ENCODE results near the gene DPYSL5.

Gene DPYSL5

DNA sequence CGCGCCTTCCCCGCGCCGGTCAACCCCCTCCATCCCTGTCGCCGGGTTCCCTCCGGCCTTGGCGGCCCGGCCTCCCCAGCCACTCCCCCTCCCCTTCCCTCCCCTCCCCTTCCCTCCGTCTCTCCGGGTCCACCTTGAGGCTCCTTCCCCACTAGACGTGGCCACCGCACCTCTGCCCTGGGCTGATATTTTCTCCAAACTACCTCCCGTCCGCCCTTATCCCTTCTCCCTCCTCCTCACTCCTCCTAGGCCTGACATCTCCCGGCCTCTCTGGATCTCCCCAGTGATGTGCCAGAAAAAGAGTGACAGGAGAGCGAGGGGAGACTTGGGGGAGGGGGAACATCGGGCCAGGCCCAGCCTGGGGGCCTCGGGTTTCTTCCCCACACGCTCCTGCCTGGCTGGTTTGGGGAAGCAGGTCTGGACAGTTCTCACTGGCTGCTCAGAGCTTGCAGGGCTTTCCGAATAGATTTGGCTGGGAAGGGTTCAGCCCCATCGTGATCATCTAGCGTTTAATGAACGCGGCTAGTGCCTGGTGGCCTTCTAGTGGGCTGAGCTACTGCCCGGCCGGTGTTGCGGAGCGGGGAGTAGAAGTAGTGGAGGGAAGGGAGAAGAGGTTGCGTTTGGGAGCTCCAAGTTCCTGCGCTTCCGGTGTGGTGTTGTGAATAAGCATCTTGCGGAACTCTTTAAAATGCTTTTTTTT lies 123.1 kb downstream of the DPYSL5 start:
- no peak for DNase-seq

DNA sequence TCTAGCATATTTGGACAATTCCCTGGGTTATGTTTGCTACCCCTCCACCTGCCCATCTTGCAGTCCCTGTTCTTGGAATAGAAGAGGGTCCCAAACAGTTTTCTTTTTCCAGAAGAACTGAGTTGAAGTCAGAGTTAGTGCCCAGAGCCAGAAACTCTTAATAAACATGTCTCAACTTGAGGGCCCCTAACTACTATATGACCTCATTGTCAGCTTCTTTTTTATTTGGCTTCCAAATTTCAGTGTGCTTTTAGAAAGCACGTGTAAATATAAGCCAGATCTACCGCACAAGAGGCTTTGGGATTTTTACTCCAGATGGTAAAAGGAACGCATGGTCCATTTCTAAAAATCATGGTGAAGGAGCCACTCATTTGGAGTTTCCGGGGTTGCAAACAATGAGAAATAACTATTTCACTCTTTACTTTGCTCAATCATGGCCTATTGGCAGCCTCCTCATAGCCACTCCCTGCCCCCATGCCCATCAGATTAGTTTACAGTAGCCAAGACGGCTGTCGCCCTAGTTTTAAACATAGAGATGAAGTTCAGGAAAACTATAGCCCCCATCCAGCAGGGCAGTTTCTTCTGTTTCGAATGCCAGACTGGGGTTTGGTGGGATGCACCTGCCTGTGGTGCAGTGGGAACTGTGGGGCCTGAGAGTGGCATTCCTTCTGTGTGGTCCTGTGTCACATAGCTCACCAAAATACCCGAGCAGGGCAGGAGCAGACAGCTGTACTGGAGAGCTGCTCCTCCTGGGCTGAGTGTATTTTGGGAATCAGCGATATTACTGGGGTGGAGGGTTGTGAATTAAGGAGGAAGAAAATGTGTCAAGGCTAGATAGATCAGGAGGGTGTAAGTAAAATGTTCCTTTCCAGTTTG lies 124.2 kb downstream of the DPYSL5 start:
- DNase-seq = no peak

DNA sequence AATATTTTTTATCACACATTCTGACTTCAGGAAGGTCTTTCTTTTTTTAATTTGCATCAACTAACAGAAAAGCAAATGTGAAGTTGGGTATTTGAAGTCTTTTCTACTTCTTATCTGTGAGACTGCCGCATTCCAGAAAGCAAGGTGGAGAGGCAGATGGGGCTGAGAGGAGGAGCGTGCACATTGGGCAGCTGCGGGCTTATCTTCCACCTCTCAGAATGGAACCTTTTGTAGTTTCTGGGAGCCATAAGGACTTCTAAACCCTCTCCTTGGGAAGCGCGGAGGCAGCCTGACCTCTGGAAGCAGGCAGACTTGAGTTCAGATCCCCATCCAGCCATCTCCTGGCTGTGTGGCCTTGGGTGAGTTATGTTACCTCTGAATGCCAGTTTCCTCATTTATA lies 126.4 kb downstream of the DPYSL5 start:
- DNase-seq = no peak

DNA sequence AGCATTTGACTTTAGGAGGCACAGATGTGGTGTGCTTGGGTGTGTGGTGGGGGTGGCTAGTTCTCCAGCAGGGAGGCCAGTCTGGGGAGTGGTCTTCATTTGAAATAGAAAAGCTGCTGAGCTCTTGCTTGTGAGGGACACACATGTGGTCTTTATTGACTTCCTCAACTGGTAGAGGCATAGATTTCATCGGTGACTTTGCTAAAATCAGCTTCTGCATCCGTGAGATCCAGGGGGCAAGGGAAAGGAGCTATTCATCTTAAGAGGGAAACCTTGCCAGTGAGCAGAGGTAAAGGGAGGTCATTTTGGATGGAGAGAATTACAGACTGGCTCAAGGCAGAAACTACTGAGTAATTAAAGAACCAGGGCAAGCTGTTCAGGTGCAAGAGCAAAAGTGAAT lies 127.2 kb downstream of the DPYSL5 start:
- DNase-seq = no peak

DNA sequence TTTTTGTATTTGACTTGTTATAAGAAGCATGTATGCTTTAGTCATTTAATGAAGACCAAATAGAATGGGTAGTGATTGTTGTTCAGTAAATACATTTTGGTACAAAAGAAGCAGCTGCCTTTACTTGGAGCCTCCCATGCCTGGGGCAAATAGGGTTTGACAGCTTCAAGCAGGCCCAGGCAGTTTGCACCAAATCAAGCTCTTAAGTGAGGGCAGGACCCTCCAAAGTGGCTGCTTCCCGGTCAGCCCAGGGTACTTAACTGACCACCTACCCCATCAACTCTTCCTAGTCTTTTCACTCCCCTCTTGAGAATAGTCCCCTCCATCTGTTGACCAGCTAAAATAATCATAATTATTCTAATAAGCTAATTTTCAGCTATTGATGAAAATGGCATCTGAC lies 127.7 kb downstream of the DPYSL5 start:
- DNase-seq = no peak

DNA sequence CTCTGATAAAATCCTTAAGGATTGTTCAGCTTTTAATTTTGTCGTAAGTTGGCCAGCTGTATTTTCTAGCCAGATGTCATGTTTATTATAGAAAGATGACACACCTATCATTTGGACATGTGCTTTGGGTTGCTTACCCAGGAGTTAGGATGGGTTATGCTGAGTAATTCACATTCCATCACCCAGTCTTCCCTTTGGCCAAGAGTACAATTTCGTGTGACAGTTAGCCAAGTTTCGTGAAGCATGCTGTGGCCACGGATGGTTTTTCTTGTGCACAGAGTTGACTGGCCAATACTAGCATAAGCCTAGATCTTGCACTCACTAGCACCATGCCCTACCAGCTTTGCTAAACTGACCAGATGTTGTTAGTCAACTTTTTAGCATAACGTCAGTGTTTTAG lies 128.3 kb downstream of the DPYSL5 start:
- DNase-seq = no peak

DNA sequence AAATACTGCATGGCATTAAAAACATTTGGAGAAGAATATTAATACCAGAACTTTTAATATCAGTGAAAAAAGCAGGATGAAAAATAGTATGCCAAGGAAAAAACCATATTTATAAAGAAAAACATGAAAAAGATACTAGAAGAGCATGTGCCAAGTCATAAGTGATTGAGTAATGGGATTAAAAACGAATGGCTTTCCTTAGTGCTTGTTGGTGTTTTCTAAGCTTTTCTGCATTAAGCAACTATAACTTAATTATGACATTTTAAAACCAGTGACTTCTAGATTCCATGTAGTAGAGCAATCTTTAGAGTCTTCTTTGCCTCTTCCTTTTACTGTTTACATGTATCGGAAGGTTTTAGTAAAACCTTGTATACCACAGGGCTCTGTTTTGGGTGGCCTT lies 129.1 kb downstream of the DPYSL5 start:
- DNase-seq = no peak

DNA sequence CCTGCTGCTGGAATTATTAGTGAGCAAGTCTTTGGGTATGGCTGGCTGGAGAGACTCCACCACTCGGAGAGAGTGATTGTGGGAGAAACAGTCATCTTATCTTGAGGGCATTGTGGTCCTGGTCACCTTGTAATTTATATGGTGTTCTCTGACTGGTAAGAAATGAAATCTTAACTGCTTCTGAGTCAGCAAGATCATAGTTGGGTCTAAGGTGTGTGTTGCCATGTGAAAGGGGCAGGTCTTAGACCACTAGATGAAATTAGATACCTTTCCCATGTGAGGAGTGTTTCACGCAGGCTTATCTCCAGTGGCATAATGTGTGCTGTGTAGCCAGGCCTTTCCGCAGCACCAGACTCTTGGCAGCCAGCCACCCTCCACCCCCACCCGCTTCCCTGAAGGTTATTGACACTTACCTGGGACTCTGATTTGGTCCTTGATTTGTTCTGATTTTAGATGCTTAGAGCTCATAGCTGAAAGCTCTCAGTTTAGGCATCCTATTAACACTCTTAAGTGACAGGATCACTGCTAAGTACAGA lies 130.2 kb downstream of the DPYSL5 start:
- DNase-seq = no peak

DNA sequence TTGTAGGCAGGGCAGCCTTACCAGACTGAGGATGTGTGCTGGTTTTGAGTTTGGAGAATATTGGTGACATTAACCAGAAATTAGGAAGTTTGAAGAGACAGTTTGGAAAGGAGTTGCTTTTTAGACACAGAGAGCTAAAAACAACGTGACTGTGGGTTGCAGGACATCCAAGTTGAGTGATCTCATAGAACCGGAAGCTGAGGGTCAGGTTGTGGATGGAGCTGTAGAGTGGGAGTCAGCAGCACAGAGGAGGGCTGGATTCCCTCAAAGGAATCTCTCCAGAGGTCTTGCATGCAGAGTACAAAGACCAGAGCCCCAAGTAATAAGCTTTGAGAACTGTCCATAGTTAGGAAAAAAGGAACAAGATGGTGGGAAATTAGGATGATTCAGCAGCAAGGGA lies 131.8 kb downstream of the DPYSL5 start:
- no peak for DNase-seq

DNA sequence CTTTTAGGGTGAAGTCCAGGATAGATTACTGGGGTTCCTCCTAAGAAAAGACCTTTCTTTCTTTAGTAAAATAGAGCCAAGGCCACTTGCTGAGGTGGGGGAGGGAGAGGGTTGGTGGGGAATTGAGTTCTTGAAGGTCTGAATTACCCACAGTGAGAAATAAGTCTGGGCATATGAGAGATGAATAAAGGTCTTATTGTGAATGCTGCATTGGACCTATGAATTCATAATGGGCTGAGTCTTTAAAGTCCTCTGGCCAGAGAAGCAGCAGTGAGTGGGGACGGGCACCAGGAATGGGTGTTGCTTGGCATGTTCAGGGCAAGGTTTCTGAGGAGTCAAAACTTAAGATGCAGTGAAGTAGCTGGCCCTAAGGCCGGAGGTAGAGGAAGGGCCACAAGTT lies 133.0 kb downstream of the DPYSL5 start:
- DNase-seq = no peak

DNA sequence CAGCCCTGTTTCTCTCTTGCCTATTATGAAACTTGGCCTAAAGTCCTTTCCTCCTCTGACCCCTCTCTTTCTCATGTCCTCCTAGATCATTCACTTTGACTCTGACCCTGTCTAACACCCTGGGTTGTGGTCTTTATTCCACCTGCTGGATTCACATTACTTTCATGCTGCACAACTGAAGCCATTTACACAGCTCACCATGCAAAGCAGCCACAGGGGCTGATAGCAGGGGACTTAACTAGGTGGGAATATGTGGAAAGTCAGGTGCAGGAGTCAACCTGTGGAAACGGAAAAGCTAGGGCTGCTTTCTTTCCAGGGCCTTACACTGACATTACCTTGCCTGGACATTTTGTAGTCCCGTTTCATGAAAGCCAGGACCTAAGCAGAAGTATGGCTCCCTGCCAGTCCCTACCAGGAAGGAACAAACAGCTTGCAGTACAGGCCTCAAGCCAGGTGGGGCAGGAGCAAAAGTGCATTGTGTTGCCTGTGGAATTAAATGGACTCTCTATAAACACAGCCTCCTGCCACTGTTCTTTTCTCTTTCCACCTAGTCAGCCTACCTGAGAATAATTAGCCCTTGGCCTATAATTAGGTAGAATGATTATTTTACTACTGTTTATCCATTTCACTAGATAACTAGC lies 134.3 kb downstream of the DPYSL5 start:
- DNase-seq = peak; percentile 85

DNA sequence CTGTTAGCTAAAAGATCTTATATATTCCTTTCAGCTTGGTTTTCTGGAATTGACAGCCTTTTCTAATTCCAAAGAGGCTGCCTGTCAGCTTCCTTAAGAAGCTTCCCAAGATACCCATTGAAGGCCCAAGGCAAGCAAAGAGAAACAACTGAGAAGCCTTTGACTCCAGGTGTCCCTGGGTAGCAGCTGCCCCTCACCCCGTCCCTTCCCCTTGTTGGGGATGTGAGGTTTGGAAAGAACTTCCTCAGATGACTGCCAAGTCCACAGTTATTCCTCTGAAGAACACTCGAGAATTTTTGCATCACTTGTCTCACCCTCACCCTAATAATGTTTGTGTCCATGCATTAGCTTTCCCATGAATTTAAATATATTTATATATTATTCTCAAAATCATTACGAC lies 135.8 kb downstream of the DPYSL5 start:
- no peak for DNase-seq

DNA sequence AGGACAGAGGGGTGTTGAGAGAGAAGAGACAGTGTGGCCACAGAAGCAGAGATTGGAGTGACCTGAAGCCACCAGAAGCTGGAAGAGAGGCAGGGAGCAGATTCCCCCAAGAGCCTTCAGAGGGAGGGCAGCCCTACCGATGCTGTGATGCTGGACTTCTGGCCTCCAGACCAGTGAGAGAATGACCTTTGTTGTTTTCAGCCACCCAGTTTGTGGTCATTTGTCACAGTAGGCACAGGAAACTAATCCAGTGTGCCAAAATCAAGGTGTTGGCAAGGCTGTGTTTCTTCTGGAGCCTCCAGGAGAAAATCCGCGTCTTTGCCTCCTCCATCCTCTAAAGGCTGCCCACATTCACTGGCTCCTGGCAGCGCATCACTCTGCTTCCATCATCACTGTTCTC lies 137.9 kb downstream of the DPYSL5 start:
- DNase-seq = no peak

DNA sequence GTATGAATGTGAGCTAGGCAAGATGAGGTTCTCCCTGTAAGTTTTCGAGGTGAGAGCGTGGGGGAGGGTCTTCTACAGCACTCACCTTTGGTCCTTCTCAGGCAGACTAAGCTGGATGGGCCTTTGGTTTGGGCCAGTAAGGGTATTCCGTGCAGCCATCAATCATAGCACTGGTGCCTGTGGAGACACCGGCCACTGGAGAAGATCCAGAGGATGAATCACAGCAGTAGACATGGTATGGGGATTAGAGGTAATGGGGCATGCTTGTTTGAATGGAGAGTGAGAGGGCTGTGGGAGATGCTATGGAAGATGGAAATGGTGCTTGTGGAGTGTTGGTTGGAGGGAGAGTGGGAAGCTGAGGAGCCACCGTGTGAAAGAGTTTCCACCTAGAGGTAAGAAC lies 138.6 kb downstream of the DPYSL5 start:
- no peak for DNase-seq

DNA sequence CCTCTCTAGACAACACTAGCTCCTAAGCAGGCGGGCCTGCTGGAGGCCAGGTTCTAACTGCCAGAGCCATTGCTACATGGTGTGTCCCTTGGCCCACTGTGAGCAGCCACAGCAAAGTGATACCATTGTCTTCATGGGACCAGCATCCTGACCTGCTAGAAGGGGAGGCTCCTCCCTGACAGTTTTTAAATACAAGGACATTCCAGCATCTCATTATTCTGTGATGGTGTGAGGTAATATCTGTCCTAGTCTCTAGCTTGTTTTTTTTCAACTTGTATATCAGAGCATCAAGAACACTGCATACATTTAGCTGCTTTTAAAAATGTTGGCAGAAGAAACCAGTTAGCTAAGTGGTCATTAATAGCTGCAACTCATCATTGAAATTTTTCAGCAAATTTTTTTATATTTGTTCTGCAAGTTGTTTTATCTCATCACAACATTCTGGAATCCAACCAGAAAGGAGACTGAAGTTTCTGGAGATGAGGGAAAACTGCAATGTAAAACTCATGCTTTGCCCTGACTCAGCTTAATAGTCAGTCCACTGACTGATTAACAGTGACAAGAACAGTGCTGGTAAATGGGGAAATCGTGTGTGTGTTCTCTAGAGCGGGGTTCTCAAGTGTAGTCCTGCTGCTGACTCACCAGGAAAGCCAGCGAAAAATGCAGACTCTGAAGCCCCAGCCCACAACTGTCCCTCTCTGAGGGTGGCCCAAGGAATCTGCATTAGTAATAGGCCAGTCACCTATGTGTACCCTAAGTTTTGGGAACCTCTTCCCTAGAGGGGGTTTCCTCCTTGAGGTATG lies 140.3 kb downstream of the DPYSL5 start:
- no peak for DNase-seq

DNA sequence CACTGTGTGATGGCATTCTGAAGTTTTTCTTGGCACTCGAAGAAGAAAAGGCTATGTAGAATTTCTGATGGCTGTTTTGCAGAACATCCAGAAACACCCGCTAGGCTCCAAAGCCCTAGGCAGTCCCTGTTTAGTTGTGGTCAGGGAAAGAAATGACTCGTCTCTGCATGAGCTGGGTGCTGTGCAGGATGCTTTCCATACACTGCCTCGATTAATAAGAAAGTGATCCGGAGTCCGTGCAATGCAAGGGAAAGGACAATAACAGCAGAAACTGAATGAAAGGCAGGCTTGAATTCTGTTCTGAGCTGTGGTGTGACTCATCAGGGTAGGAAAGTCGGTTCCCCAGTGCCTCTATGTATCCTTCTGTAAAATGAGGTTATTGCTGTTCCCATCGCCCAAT lies 141.2 kb downstream of the DPYSL5 start:
- no peak for DNase-seq

DNA sequence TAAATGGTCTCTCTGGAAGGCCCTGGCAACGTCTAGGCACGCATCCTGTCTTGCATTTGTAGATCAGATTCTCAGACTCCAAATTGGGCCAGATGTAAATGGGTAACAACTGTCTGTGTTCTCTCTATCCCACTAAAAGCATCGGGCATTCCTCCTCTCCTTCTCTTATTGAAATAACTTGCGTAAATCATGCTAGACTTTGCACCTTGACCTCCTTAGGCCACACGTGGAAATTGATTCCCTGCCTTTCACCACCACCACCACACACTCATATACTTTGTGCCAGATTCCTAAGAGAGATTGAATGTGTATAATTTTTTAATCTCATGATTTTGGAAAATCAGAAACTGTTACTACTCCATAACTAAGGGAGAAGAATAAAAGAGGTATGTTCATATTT lies 143.8 kb downstream of the DPYSL5 start:
- no peak for DNase-seq

DNA sequence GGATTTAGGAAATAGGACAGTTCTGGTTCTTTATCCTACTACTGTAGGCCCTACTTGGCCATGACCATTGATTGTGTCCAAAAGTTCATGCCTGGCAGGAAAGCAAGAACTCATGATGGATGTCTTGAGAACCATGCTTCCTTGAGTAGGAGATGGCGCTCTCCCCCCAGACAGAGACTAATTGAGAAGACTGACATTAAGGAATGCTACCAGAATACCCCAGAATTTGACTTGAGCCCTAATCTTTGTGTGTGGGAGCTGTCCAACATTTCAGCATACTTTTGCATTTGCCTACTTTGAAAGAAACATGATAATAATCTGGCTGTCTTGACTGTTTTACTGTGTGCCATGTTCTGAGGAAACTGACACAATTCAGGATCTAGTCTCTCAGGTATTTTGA lies 145.8 kb downstream of the DPYSL5 start:
- no peak for DNase-seq

DNA sequence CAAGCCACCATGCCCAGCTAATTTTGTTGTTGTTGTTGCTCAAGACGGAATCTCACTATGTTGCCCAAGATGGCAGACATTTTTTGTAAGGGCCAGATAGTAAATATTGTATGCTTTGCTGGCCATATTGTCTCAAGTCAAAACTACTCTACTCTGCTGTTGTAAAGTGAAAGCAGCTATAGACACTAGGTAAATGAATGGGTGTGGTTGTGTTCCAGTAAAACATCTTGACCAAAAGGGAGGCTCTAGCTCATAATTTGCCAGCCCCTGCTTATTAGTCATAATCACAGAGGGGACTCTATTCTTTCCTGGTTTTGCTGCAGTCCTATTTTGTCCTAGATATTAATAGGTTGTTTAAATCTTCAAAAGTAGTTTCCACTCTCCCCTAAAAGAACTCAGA lies 147.1 kb downstream of the DPYSL5 start:
- no peak for DNase-seq

DNA sequence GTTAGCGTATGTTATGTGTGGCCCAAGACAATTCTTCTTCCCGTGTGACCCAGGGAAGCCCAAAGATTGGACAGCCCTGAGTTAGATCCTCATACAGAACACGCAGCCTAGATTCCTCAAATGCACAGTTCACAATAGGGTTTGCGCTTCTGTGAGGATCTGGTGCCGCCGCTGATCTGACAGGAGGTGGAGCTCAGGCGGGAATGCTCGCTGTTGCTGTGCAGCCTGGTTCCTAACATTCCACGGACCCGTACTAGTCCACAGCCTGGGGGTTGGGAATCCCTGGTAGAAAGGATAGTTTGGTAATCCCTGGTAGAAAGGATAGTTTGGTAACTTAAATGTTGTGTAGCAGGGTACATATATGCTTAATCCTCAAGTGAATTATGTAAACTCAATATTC lies 149.5 kb downstream of the DPYSL5 start:
- no peak for DNase-seq

DNA sequence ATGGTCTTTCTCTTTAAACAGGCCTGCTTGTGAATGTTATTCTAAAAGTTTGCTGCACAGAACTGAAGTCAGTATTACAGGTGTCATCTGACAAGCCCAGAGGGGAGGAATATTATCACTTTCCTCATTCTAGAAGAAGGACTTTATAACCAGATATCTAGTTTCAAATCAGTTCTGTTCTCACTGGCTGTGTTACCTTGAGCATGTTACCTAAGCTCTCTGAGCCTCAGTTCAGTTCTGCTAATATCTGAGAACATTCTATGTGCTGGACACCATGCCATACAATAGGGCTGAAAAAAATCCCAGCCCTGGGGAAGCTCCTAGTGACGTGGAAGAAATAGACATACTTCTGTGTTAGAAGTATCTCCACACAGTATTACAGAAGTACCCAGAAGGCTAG lies 150.4 kb downstream of the DPYSL5 start:
- no peak for DNase-seq

Measured in NCI-H1417 treated with DMSO at 0.1 percent for 48 hours (cell line).